ENCODE data around the gene DYNC2H1.

Gene DYNC2H1

GRCh38 chr11:103413266-103413888 is 304.2 kb downstream of the DYNC2H1 start:
- no peaks in the 10 kb centered on the region for H3K4me1 ChIP-seq (ENCODE audit: low read depth, poor library complexity, severe bottlenecking)
- no peaks in the 10 kb centered on the region for H3K27me3 ChIP-seq (ENCODE audit: insufficient read depth, low read depth)
- no peak overlapping the region for H3K4me2 ChIP-seq
- no peak overlapping the region for H3K4me3 ChIP-seq (IDR thresholded peaks at IDR 0.05; ENCODE audit: insufficient read depth, low read depth, low read length)
- H3K9ac ChIP-seq, result no peak overlapping the region
- H3K27ac ChIP-seq, result no peak overlapping the region
- H3K79me2 ChIP-seq (ENCODE audit: insufficient read depth, low read depth), result no peaks in the 10 kb centered on the region
- no peak for TF ChIP-seq CTCF (conservative IDR thresholded peaks at IDR 0.05; ENCODE audit: low read depth, low read length)
- no peaks in the 10 kb centered on the region for H4K20me1 ChIP-seq (ENCODE audit: insufficient read depth)
- H3K36me3 ChIP-seq (ENCODE audit: insufficient read depth), result no peaks in the 10 kb centered on the region
- no peak overlapping the region for H2AFZ ChIP-seq (ENCODE audit: low read depth)

GRCh38 chr11:103418014-103418413 is 308.8 kb downstream of the DYNC2H1 start:
- Histone ChIP-seq H3K36me3 (ENCODE audit: insufficient read depth) (no peaks in the 10 kb centered on the region), H3K4me2 (no peak overlapping the region), H4K20me1 (ENCODE audit: insufficient read depth) (no peaks in the 10 kb centered on the region), H3K4me1 (ENCODE audit: low read depth, poor library complexity, severe bottlenecking) (no peaks in the 10 kb centered on the region), H3K9ac (no peak overlapping the region), H2AFZ (ENCODE audit: low read depth) (no peak overlapping the region), H3K27ac (no peak overlapping the region), H3K27me3 (ENCODE audit: insufficient read depth, low read depth) (no peaks in the 10 kb centered on the region), H3K4me3 (IDR thresholded peaks at IDR 0.05; ENCODE audit: insufficient read depth, low read depth, low read length) (no peak overlapping the region), H3K79me2 (ENCODE audit: insufficient read depth, low read depth) (no peaks in the 10 kb centered on the region)
- TF ChIP-seq CTCF (conservative IDR thresholded peaks at IDR 0.05; ENCODE audit: low read depth, low read length), result no peak

- no peak for TF ChIP-seq CTCF (conservative IDR thresholded peaks at IDR 0.05; ENCODE audit: low read depth, low read length)
- no peak overlapping the region for H3K4me3 ChIP-seq (IDR thresholded peaks at IDR 0.05; ENCODE audit: insufficient read depth, low read depth, low read length)
- H3K79me2 ChIP-seq (ENCODE audit: insufficient read depth, low read depth), result no peaks in the 10 kb centered on the region
- no peaks in the 10 kb centered on the region for H3K4me1 ChIP-seq (ENCODE audit: low read depth, poor library complexity, severe bottlenecking)
- no peak overlapping the region for H3K27ac ChIP-seq
- no peak overlapping the region for H2AFZ ChIP-seq (ENCODE audit: low read depth)
- no peaks in the 10 kb centered on the region for H4K20me1 ChIP-seq (ENCODE audit: insufficient read depth)
- H3K36me3 ChIP-seq (ENCODE audit: insufficient read depth), result no peaks in the 10 kb centered on the region
- H3K4me2 ChIP-seq, result no peak overlapping the region
- no peak overlapping the region for H3K9ac ChIP-seq
- no peaks in the 10 kb centered on the region for H3K27me3 ChIP-seq (ENCODE audit: insufficient read depth, low read depth)
These were observed 311.4 kb downstream of the DYNC2H1 start for GRCh38 chr11:103420593-103420992.

- H3K27ac ChIP-seq, result no peak overlapping the region
- H3K4me3 ChIP-seq (IDR thresholded peaks at IDR 0.05; ENCODE audit: insufficient read depth, low read depth, low read length), result no peak overlapping the region
- no peaks in the 10 kb centered on the region for H3K79me2 ChIP-seq (ENCODE audit: insufficient read depth, low read depth)
- no peaks in the 10 kb centered on the region for H4K20me1 ChIP-seq (ENCODE audit: insufficient read depth)
- H2AFZ ChIP-seq (ENCODE audit: low read depth), result no peak overlapping the region
- H3K36me3 ChIP-seq (ENCODE audit: insufficient read depth), result no peaks in the 10 kb centered on the region
- no peak overlapping the region for H3K4me2 ChIP-seq
- no peaks in the 10 kb centered on the region for H3K27me3 ChIP-seq (ENCODE audit: insufficient read depth, low read depth)
- peaks cover 5% of the 10 kb centered on the region for H3K4me1 ChIP-seq (ENCODE audit: low read depth, poor library complexity, severe bottlenecking)
- no peak overlapping the region for H3K9ac ChIP-seq
- TF ChIP-seq CTCF (conservative IDR thresholded peaks at IDR 0.05; ENCODE audit: low read depth, low read length), result no peak
These were observed 324.3 kb downstream of the DYNC2H1 start for GRCh38 chr11:103433386-103434072.

Data from KMS-11 (cell line).